LNCaP clone FGC (cell line): ENCODE results near the gene ARMC12.

Experiments
- DNase-seq: peaks from one replicate; pipeline ENCODE4 v3.0.0-alpha.2; 2011; ENCODE audit warnings: low read depth
- H3K4me3 ChIP-seq: 2 replicates; pipeline ENCODE4 v1.5.1; 2011; ENCODE audit warnings: mild to moderate bottlenecking, low read depth, low read length, control low read depth
- CTCF ChIP-seq: IDR thresholded peaks from 2 replicates; pipeline ENCODE4 v1.5.1; 2012; ENCODE audit warnings: mild to moderate bottlenecking; ENCODE audit not compliant: control insufficient read depth, insufficient read depth; ENCODE audit errors: extremely low read depth

Gene ARMC12

GRCh38 chr6:35710241-35710847, 26.5 kb upstream of the ARMC12 start:
- no peak for DNase-seq
- TF ChIP-seq CTCF = no peak
- H3K4me3 ChIP-seq = no peak overlapping the region

- no peak overlapping the region for H3K4me3 ChIP-seq
- TF ChIP-seq CTCF = no peak
- no peak for DNase-seq
Measured at GRCh38 chr6:35711731-35712130, 25.1 kb upstream of the ARMC12 start.

GRCh38 chr6:35713006-35713767, 23.6 kb upstream of the ARMC12 start:
- TF ChIP-seq CTCF = no peak
- DNase-seq = no peak

GRCh38 chr6:35716798-35717197, 20.0 kb upstream of the ARMC12 start:
- DNase-seq = no peak
- TF ChIP-seq CTCF = no peak
- no peak overlapping the region for H3K4me3 ChIP-seq

More at GRCh38 chr6:35713006-35713767, 23.6 kb upstream of the ARMC12 start:
- H3K4me3 ChIP-seq = no peak overlapping the region

GRCh38 chr6:35717449-35718374, 19.1 kb upstream of the ARMC12 start:
- H3K4me3 ChIP-seq = no peak overlapping the region
- DNase-seq = no peak
- TF ChIP-seq CTCF = no peak

GRCh38 chr6:35718375-35718736, 18.5 kb upstream of the ARMC12 start:
- TF ChIP-seq CTCF = no peak

More at GRCh38 chr6:35718375-35718736, 18.5 kb upstream of the ARMC12 start:
- H3K4me3 ChIP-seq = no peak overlapping the region
- no peak for DNase-seq
